ENCODE measurements around the gene GRAMD4. TPM values are rescaled to one million over a fixed set of nuclear protein-coding genes. Genes with fewer than 3 reads are reported as not detected.

GRAMD4 gene
- total RNA-seq, 2 experiments from 2014 or later = 46.9 to 52.4 TPM

GRCh38 chr22:46714550-46714949 lies 94.4 kb downstream of the GRAMD4 start:
- peaks cover 53% of the 10 kb centered on the region for H3K36me3 ChIP-seq (ENCODE audit: insufficient read depth, low read length)
- no TSS peak for BruUV-seq (replicated peaks)
- H4K20me1 ChIP-seq (ENCODE audit: insufficient read depth, low read length) = no peaks in the 10 kb centered on the region
- H3K9me2 ChIP-seq (ENCODE audit: insufficient read depth, low read length) = no peaks in the 10 kb centered on the region
- no peak for DNase-seq (ENCODE audit: low spot score)
- intact Hi-C loops (cut with micrococcal nuclease; ENCODE audit: unreplicated experiment) = no loop called here
- no peak overlapping the region for H3K27ac ChIP-seq (ENCODE audit: low read depth, low read length, poor library complexity, severe bottlenecking)
- H3K4me3 ChIP-seq (ENCODE audit: low read depth, low read length, poor library complexity, severe bottlenecking) = no peak overlapping the region
- ChIA-PET POLR2A (no interaction called here), CTCF (ENCODE audit: unreplicated experiment) (no interaction called here)
- no peak overlapping the region for H2AFZ ChIP-seq (ENCODE audit: low read length)
- no peak overlapping the region for H3K4me2 ChIP-seq (ENCODE audit: low read length)
- no peaks in the 10 kb centered on the region for H3K4me1 ChIP-seq (ENCODE audit: insufficient read depth, low read length, poor library complexity, severe bottlenecking)
- TF ChIP-seq EZH2phosphoT487 (IDR thresholded peaks at IDR 0.05; ENCODE audit: borderline replicate concordance, low read depth, low read length) = no peak
- TF ChIP-seq, protein P1, sequence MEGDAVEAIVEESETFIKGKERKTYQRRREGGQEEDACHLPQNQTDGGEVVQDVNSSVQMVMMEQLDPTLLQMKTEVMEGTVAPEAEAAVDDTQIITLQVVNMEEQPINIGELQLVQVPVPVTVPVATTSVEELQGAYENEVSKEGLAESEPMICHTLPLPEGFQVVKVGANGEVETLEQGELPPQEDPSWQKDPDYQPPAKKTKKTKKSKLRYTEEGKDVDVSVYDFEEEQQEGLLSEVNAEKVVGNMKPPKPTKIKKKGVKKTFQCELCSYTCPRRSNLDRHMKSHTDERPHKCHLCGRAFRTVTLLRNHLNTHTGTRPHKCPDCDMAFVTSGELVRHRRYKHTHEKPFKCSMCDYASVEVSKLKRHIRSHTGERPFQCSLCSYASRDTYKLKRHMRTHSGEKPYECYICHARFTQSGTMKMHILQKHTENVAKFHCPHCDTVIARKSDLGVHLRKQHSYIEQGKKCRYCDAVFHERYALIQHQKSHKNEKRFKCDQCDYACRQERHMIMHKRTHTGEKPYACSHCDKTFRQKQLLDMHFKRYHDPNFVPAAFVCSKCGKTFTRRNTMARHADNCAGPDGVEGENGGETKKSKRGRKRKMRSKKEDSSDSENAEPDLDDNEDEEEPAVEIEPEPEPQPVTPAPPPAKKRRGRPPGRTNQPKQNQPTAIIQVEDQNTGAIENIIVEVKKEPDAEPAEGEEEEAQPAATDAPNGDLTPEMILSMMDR (conservative IDR thresholded peaks at IDR 0.05; ENCODE audit: low read length) = no peak
- H3K9me3 ChIP-seq (ENCODE audit: low read length) = no peaks in the 10 kb centered on the region
- H3K79me2 ChIP-seq (ENCODE audit: insufficient read depth, low read depth, low read length) = no peaks in the 10 kb centered on the region

GRCh38 chr22:46719921-46720320 lies 99.7 kb downstream of the GRAMD4 start:
- POLR2A ChIA-PET = interaction anchor here (0.6 kb wide), 1 partner anchor 10 kb away, joined by 3 read pairs; no protein-coding TSS in a partner anchor
- no TSS peak for BruUV-seq (replicated peaks)
- TF ChIP-seq EZH2phosphoT487 (IDR thresholded peaks at IDR 0.05; ENCODE audit: borderline replicate concordance, low read depth, low read length) = no peak
- TF ChIP-seq, protein P1 (conservative IDR thresholded peaks at IDR 0.05; ENCODE audit: low read length) = no peak
- CTCF ChIA-PET (ENCODE audit: unreplicated experiment) = interaction anchor here (0.6 kb wide), 1 partner anchor 21 kb away, joined by 4 read pairs; no protein-coding TSS in a partner anchor
- Histone ChIP-seq H2AFZ (ENCODE audit: low read length) (no peak overlapping the region), H4K20me1 (ENCODE audit: insufficient read depth, low read length) (no peaks in the 10 kb centered on the region), H3K9me2 (ENCODE audit: insufficient read depth, low read length) (no peaks in the 10 kb centered on the region), H3K9me3 (ENCODE audit: low read length) (no peaks in the 10 kb centered on the region), H3K4me1 (ENCODE audit: insufficient read depth, low read length, poor library complexity, severe bottlenecking) (no peaks in the 10 kb centered on the region), H3K4me2 (ENCODE audit: low read length) (no peak overlapping the region), H3K27ac (ENCODE audit: low read depth, low read length, poor library complexity, severe bottlenecking) (no peak overlapping the region), H3K79me2 (ENCODE audit: insufficient read depth, low read depth, low read length) (no peaks in the 10 kb centered on the region), H3K4me3 (ENCODE audit: low read depth, low read length, poor library complexity, severe bottlenecking) (no peak overlapping the region), H3K36me3 (ENCODE audit: insufficient read depth, low read length) (peaks cover 33% of the 10 kb centered on the region; the same call in 1 of the 2 replicates)
- DNase-seq (ENCODE audit: low spot score) = no peak
- intact Hi-C loops (cut with micrococcal nuclease; ENCODE audit: unreplicated experiment) = no loop called here

DNA sequence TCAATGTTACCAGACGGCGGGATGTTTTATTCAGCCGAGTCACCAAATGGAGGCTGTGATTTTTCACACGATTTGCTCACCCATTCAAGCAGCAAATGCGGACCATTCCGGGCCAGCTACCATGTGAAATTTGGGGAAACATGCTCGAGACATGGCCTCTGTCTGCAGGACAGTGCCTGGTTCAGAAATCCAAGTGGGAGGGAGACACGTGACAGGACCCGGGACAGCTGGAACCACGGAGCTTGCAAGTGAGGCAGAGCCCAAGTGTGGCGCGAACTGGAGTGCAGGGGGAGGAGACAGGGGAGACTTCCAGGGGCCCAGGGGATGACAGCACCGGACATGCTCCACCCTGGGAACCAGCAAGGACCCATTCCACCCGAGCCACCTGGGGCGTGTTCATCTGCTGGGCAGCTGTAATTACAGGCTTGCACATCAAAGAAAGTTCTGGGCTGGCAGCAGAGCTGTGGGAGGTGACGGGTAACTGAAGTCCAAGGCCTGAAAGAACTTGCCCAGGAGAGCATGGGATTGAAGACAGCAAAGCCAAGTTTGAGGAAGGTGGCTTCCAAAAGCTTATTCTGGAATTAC lies 101.4 kb downstream of the GRAMD4 start:
- POLR2A ChIA-PET = interaction anchor here (0.6 kb wide), 1 partner anchor 444 kb away, joined by 3 read pairs; no protein-coding TSS in a partner anchor
- Histone ChIP-seq H3K4me1 (ENCODE audit: insufficient read depth, low read length, poor library complexity, severe bottlenecking) (no peaks in the 10 kb centered on the region), H3K36me3 (ENCODE audit: insufficient read depth, low read length) (peaks cover 33% of the 10 kb centered on the region; the same call in 1 of the 2 replicates), H3K9me2 (ENCODE audit: insufficient read depth, low read length) (no peaks in the 10 kb centered on the region), H3K4me2 (ENCODE audit: low read length) (no peak overlapping the region), H4K20me1 (ENCODE audit: insufficient read depth, low read length) (no peaks in the 10 kb centered on the region), H3K4me3 (ENCODE audit: low read depth, low read length, poor library complexity, severe bottlenecking) (no peak overlapping the region), H3K9me3 (ENCODE audit: low read length) (no peaks in the 10 kb centered on the region), H3K79me2 (ENCODE audit: insufficient read depth, low read depth, low read length) (no peaks in the 10 kb centered on the region), H3K27ac (ENCODE audit: low read depth, low read length, poor library complexity, severe bottlenecking) (no peak overlapping the region), H2AFZ (ENCODE audit: low read length) (no peak overlapping the region)
- no TSS peak for BruUV-seq (replicated peaks)
- intact Hi-C loops (cut with micrococcal nuclease; ENCODE audit: unreplicated experiment) = no loop called here
- DNase-seq (ENCODE audit: low spot score) = no peak
- TF ChIP-seq EZH2phosphoT487 (IDR thresholded peaks at IDR 0.05; ENCODE audit: borderline replicate concordance, low read depth, low read length) = no peak
- TF ChIP-seq, protein P1 (conservative IDR thresholded peaks at IDR 0.05; ENCODE audit: low read length) = no peak
- CTCF ChIA-PET (ENCODE audit: unreplicated experiment) = no interaction called here
